NCI-H146 (cell line): ENCODE data around the gene NPVF.
A peak's percentile ranks its signal among the peaks of the same experiment; 100 is the strongest.

Source experiments
- DNase-seq: peaks from one replicate; lab custom pipeline; 2025; lab: John Stamatoyannopoulos, UW

Gene NPVF

GRCh38 chr7:25234336-25234735 lies 6.0 kb upstream of the NPVF start:
- no peak for DNase-seq

- DNase-seq = no peak
Observed at GRCh38 chr7:25223206-25223605, 5.1 kb downstream of the NPVF start.

- DNase-seq = no peak
Observed at GRCh38 chr7:25222666-25223065, 5.6 kb downstream of the NPVF start.

- DNase-seq = no peak
Observed at GRCh38 chr7:25221009-25221408, 7.3 kb downstream of the NPVF start.

GRCh38 chr7:25218191-25218590 lies 10.1 kb downstream of the NPVF start:
- no peak for DNase-seq

- DNase-seq = peak; percentile 29
Observed at GRCh38 chr7:25216837-25217236, 11.4 kb downstream of the NPVF start.

GRCh38 chr7:25215694-25216335 lies 12.5 kb downstream of the NPVF start:
- DNase-seq = peak; percentile 6

GRCh38 chr7:25208525-25209221 lies 19.6 kb downstream of the NPVF start:
- no peak for DNase-seq

- DNase-seq = no peak
Observed at GRCh38 chr7:25207887-25208286, 20.4 kb downstream of the NPVF start.

- no peak for DNase-seq
Observed at GRCh38 chr7:25206765-25207164, 21.5 kb downstream of the NPVF start.

- DNase-seq = no peak
Observed at GRCh38 chr7:25196132-25196896, 32.0 kb downstream of the NPVF start.

GRCh38 chr7:25194036-25194435 lies 34.2 kb downstream of the NPVF start:
- DNase-seq = no peak

GRCh38 chr7:25192043-25192442 lies 36.2 kb downstream of the NPVF start:
- no peak for DNase-seq

- DNase-seq = no peak
Observed at GRCh38 chr7:25189197-25189596, 39.1 kb downstream of the NPVF start.

- no peak for DNase-seq
Observed at GRCh38 chr7:25187932-25188331, 40.4 kb downstream of the NPVF start.

- DNase-seq = no peak
Observed at GRCh38 chr7:25186436-25186835, 41.9 kb downstream of the NPVF start.

- DNase-seq = no peak
Observed at GRCh38 chr7:25181532-25181931, 46.8 kb downstream of the NPVF start.

GRCh38 chr7:25180946-25181345 lies 47.3 kb downstream of the NPVF start:
- peak; percentile 17 for DNase-seq

GRCh38 chr7:25180592-25180923 lies 47.7 kb downstream of the NPVF start:
- no peak for DNase-seq

- DNase-seq = peak; percentile 90
Observed at GRCh38 chr7:25179771-25180591, 48.3 kb downstream of the NPVF start.

- no peak for DNase-seq
Observed at GRCh38 chr7:25179325-25179724, 49.0 kb downstream of the NPVF start.
